ENCODE data around the gene ZNF276.

DNA sequence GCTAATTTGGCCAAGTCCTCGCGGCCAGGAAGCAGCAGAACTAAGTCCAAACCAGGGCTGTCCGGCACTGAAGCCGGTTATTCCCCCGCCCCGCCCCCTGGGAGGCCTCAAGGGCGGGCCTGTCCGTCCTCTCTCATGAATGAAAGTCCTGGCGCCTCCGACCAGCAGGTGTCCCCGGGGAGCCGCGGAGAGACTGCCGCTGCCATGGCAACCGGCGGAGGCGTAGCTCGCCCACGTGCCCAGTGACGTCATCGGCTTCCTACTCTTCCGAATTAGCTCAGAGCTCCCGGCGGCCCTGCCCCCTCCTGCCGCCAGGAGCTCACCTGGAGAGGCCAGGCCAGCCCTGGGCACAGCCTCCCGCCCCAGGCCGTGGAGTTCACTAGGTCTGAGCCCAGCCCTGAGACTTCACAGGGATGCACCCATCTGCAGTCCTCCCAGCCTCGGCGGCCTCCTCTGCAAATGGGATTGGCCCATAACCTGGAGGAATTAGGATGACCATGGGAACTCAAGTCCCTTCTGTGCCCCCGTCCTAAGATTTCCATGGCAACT lies 21.2 kb upstream of the ZNF276 start:
- TF ChIP-seq REST (IDR thresholded peaks at IDR 0.05; ENCODE audit: low read depth) (no peak), MAX (IDR thresholded peaks at IDR 0.05) (peak; percentile 79), USF1 (IDR thresholded peaks at IDR 0.05) (peak; percentile 98)
